GM19328 (cell line): Measurements from ENCODE around the gene FRMD4A.
"Not testable (repeated sequence)": the region's sequence is repeated elsewhere in the genome, so short reads cannot be mapped to it uniquely, and the experiment has no call there.

ENCODE experiments used
- ATAC-seq: cut with Tn5 transposase; IDR thresholded peaks from one replicate; pipeline ENCODE4 v1.9.1; 2021; ENCODE audit warnings: mild to moderate bottlenecking, moderate library complexity; ENCODE audit not compliant: unreplicated experiment

FRMD4A gene

GRCh38 chr10:13831711-13832141, 499.0 kb downstream of the FRMD4A start:
- no peak for ATAC-seq

GRCh38 chr10:13830385-13830784, 500.3 kb downstream of the FRMD4A start:
- ATAC-seq, result no peak

DNA sequence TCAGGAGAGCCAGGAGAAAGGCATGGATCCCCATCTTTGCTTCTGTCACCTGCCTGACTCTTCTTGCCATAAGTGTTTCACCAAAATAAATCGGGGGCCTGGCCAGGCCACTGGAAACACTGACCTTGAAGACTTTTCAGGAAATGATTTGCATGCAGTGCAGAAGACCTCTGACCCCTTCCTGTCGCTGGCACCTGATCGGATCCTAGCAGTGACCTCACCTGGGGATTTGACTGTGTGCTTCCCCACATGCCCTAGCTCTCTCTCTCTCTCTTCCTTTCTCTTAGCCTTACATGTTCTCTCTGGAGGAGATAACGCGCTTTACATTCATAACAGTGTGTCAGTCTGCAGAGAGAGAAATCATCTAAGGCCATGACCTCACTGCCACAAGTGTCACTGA, 500.9 kb downstream of the FRMD4A start:
- no peak for ATAC-seq

DNA sequence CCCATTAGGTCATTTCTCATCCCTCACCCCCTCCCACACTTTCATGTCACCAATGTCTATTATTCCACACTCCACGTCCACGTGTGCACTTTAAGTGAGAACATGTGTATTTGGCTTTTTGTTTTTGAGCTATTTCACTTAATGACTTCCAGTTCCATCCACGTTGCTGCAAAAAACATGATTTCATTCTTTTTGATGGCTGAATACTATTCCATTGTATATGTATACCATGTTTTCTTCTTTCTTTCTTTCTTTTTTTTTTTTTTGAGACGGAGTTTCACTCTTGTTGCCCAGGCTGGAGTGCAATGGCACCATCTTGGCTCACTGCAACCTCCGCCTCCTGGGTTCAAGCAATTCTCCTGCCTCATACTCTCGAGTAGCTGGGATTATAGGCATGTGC, 502.4 kb downstream of the FRMD4A start:
- not testable (repeated sequence) for ATAC-seq

DNA sequence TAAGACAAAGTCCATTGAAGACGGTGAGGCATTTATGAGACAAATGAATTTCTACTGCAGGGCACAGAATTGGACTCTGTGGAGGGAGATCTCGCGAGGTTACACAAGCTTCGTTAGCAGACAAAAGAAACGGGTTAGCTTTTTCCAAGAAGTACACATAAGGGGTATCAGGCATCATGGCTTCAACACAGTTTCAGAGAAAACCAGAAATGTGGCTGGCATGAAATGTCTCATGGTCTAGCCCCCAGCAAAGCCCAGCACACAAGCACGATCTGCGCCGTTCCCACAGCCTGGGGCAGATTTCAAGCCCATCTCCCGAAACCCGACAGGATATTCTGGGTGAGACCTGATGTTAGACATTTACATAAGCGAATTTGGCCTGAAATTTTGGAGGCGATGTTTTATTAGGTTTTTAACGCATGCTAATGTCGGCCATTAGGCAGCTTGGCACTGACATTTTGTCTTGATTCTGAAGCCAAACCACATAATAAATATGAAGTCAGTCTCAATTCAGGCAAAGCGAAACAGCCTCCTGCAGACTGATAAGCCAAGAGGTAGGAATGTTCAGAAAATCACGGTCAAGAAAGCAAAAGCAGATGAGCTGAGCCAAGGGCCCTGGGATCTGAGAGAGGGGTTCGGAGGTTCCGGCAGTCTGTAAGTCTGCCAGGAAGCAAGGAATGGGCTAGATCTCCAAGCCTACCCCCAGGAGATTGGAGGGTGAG, 503.5 kb downstream of the FRMD4A start:
- no peak for ATAC-seq

DNA sequence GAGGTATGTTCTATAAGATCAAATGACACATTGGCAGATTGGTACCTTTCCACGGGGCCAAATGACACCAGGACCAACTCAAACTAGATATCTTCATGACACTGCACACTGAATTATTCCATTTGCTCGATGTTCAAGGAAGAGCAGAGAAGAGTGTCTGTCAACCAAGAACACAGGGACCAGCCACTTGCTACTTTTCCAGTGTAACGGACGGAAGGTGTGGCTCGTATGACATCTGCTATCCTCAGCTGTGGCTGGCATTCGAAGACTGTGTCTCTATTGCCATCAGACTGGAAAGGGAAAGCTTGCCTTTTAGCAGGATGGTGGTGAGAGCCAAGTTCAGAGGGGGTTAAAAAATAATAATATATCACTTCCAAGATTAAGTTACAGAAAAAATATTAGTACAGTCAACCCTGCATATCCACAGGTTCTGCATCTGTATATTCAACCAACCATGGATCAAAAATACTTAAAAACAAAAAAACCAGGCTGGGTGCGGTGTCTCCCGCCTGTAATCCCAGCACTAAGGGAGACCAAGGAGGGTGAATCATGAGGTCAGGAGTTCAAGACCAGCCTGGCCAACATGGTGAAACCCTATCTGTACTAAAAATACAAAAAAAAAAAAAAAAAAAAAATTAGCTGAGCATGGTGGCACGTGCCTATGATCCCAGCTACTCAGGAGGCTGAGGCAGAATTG, 506.9 kb downstream of the FRMD4A start:
- no peak for ATAC-seq

DNA sequence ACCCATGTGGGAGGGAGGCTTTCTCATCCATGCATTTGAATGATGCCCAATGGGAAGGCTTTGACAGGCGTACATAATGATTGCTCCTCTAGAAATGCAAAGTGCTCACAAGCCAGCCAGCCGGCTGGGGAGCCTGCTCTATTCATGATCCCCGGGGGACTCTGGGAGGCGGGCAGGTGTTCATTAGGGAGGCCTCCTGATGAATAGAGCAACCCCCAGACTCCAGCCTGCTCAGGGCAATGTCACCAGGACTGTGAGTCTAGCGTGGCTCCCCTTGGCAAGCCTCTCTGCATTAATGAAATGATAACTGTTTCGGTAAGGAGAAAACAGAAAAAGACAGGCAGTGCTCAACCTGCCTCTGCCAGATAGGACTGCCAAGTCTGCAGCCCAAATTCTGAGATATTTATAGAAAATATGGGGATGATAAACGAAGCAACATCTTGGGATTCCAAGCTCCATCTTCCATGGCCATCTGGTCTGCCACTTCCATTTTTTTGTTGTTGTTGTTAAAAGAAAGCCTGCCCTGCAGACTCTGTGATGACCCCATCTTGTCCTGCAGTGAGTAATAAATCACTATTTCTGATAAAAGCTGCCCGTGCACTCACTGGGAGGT, 507.5 kb downstream of the FRMD4A start:
- ATAC-seq, result no peak

GRCh38 chr10:13822490-13822889, 508.2 kb downstream of the FRMD4A start:
- ATAC-seq, result no peak

DNA sequence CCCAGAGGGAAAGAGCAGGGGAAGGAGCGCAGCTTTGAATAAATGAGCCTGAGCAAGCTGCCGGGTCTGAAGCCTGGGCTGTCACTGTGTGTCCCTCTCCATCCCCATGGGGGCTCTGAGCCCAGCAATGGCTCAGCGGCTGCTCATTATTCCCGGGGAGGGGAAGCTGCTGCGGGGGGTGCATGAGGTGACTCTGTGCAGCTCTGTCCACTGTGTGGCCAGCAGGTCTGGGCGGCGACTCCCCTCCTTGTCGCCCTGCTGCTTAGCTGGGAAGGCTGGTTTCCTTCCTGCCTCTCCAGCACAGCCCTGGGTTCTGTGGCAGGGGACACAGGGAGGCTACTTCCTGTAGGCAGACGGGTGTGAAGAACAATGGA, 509.8 kb downstream of the FRMD4A start:
- ATAC-seq, result no peak

DNA sequence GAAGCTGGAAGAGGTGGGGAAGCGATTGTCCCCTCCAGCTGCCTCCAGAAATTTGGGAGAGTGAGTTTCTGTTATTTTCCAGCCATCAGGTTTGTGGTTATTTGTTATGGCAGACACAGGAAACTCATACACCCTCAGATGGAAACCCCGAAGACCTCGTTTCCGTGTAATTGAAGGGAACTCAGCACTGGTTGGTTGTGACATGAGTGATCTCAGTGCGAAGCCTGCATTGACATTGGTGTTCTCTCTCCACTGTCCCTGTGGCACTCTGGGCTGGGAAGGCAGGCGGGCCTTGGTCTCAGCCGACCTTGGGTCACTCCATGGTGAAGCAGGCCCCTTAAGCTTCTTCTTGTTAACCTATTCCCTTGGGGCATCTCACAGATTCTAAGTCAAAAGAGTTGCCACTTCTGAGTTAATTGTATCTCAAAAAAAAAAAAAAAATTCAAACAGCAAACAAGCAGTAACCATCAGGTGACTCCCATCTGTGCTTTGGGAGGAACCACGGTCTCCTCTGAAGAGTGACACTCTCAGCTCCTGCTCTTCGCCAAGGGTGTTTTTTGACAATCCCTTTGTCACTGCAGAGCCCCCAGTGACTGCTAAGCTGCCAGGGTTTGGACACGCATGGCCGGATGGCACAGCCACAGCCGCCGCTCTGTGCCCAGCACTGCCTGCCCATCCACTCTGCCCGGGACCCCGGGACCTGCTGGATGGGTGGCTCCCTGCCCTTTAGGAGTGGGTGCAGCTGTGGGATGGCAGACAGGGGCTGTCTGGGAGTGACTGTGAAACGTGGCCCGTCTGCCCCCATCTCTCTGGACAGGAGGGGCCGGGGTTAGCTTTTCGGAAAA, 510.4 kb downstream of the FRMD4A start:
- ATAC-seq, result no peak

GRCh38 chr10:13816195-13816925, 514.4 kb downstream of the FRMD4A start:
- ATAC-seq, result no peak

DNA sequence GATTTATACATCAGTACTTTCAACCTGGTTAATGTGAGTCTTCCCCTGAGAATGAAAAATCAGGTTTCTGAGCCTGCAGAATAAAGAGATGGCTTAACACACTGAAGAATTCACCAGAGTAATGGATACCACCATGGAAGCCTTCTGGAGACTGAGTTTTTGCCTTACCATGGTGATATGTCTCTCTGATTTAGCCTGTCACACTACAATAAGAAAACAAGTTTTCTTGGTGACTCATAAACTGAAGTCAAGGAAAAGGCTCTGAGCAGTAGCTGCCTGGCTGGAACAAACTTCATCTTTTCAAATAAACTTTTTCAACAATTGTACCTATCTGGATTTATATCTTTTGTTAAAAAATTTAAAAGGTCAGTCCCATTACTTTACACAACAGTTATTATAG, 515.0 kb downstream of the FRMD4A start:
- ATAC-seq, result no peak

- ATAC-seq, result no peak
Measured at GRCh38 chr10:13813550-13813949, 517.2 kb downstream of the FRMD4A start.

GRCh38 chr10:13812804-13813203, 517.9 kb downstream of the FRMD4A start:
- no peak for ATAC-seq

DNA sequence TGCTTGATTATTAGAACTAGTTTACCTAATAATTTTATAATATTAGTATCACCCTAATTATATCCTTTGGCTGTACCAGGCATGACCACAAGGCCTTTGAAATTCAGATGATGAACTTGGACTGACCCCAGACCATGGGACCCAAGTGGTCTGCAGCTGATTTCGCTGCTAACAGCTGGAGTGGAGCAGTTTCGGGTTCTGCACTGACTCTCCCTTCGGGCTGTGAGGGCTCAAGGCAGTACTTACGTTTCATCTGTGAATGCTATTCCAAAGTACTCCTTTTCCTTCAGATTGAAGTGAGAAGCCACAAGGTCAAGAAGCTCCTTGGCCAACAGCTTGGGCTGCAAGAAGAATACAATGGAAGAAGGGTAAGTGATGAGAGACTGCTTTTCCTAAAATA, 520.2 kb downstream of the FRMD4A start:
- no peak for ATAC-seq

DNA sequence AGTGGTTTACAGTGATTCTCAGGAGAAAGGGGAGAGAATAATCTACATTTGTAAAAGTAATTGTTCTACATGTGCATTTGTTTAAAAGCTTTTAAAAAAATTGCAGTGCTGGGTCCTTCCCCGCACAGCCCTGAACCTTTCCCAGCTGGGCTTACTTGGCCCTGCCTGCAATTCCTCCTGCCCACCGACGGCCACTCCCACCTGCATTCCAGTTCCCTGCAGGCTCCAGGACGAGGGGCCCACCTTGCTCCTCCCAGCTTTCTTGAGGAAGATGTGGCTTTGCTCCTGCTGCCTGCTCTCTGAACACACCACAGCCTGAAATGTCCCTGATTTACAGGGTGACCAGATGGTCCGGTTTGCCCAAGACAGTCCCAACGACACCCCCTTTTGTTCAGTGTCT, 521.3 kb downstream of the FRMD4A start:
- no peak for ATAC-seq

DNA sequence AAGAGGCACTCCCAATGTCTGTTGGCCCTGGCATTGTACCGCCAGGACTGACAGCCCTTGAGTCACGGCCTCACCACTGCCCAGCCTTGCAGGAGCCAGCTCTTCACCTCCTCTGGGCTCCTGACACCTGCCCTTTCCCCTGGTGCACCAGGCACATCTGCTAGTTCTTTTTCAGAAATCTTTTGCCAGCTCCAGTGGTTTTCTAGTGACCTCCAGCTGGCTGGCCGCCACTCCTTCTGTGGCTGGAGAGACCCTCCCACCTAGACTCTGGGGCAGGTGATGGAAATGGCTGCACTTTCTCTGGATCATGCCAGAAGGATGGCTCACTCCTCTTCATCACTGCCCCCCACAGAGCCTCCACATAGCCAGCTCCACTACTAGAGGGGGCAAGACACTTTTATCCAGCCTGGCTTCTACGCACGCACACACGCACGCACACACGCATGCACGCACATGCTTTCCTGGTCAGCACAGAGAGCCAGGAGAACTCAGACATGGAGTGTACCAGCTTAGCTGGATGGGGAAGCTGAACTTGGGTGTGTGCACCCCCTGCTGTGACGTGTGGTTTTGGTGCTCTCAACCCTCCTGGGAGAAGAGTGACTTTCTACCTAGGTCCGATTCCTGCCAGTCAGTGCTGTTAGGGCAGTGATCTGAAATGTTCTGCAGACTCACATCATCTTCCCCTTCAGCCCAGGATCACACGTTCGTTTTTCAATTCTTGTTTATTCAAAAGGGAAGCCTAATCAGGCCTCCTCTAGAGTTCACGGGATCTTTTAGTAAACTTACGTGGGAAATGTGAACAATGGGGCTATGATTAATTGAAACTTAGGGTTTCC, 522.0 kb downstream of the FRMD4A start:
- no peak for ATAC-seq

GRCh38 chr10:13806419-13806818, 524.3 kb downstream of the FRMD4A start:
- no peak for ATAC-seq
